ENCODE data around the gene CENATAC. TPM values are rescaled to one million over a fixed set of nuclear protein-coding genes. Genes with fewer than 3 reads are reported as not detected.

CENATAC gene
- total and polyA plus RNA-seq, 9 of the 15 experiments (the other 6 are each of a cell fraction or from before 2014, with no cell fraction given) = 2.4 to 25.5 (median 13.7) TPM

DNA sequence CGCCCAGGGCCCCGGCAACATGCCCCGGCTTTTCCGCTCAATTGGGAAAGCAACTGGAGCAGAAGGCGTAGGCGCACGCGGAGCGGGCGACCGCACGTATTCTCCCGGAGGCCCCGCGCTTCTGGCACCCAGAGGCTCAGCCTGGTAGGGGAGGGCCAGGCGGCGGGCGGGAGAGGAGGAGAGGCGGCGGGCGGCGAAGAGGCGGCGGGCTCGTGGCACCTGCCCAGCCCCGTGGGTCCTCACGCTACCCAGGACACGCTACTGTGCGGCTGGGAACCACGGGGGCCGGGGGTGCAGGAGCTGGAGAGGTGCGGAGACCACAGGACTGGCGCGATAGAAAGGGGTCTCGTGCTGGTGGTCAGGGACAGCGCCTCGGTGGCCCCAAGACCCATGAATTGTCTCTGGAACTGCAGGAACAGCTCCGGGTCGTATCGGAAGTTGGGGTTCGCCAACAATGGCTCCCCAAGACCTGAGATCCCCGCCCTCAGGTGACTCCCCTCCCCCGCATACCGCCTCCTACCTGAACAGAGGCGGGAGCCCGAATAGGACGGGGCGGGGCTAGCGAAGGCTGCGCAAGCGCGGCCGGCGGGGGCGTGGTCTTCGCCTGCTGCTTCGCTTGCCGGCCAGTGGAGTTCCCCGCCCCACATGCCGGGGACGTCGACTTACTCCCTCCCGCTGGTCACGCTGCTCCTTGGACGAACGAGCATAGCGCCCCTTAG, 32.5 kb downstream of the CENATAC start, which contains the start of gene SLC37A4 (continued):
- TF ChIP-seq, protein P1, sequence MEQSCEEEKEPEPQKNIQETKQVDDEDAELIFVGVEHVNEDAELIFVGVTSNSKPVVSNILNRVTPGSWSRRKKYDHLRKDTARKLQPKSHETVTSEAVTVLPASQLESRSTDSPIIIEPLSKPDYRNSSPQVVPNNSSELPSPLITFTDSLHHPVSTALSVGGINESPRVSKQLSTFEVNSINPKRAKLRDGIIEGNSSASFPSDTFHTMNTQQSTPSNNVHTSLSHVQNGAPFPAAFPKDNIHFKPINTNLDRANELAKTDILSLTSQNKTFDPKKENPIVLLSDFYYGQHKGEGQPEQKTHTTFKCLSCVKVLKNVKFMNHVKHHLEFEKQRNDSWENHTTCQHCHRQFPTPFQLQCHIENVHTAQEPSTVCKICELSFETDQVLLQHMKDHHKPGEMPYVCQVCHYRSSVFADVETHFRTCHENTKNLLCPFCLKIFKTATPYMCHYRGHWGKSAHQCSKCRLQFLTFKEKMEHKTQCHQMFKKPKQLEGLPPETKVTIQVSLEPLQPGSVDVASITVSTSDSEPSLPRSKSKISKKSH (CRISPR knock-in tag; IDR thresholded peaks at IDR 0.05) = no peak
- TF ChIP-seq TCF7 (IDR thresholded peaks at IDR 0.05; ENCODE audit: borderline replicate concordance) = no peak
- TF ChIP-seq, protein P2, sequence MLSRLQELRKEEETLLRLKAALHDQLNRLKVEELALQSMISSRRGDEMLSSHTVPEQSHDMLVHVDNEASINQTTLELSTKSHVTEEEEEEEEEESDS (CRISPR knock-in tag; IDR thresholded peaks at IDR 0.05) = no peak
- TF ChIP-seq, protein P3, sequence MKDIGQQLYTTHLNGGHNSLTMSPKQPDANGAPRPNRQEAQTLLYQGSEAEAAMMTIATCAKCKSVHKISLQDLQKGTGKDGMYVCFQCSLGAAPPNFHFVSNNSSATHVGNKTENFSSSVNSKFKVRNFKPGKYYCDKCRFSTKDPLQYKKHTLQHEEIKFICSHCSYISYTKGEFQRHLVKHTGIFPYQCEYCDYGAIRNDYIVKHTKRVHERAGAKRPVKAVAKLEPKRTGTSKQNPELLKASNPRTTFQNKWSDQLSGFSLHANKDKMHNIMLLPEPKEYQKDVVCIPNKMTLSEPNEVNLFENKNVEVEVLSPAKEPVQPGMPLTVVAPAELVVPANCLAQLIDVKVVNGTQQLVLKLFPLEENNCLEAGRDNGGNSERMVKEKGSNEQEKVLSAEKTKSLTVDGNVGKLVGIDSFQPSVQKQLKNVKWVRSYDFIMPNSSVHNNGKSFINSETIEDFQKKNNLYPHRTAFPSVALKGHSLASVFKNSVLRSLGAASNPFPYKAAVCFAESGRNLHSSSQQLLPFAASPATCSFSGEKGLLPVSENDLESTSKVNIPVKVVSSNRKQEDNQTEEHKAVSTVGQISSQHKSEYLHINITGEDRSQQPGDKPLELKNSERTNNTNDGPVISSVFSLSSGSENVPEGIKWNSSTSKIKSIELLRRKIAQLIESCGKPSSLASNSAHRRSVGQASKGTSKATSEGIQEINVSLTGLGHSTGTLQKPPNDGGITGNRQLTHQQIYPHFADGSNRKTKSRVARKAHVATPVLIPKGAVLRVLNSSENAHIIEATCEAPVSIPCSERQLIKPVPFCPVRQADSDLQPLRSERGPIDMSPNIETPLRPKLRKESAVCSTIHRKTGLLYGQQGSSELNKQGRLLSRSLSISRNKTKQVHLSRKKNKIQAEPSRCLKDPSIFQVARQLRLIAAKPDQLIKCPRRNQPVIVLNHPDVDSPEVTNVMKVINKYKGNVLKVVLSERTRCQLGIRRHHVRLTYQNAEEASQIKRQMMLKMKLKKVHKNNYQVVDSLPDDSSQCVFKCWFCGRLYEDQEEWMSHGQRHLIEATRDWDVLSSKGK (CRISPR knock-in tag; IDR thresholded peaks at IDR 0.05) = no peak
- TF ChIP-seq HDGF (IDR thresholded peaks at IDR 0.05) = no peak
- no peak for TF ChIP-seq STAT5A (IDR thresholded peaks at IDR 0.05; ENCODE audit: borderline replicate concordance, low read length)
- TF ChIP-seq ZNF274 (IDR thresholded peaks at IDR 0.05; ENCODE audit: borderline replicate concordance, low read depth, low read length) = no peak
- TF ChIP-seq, protein P4, sequence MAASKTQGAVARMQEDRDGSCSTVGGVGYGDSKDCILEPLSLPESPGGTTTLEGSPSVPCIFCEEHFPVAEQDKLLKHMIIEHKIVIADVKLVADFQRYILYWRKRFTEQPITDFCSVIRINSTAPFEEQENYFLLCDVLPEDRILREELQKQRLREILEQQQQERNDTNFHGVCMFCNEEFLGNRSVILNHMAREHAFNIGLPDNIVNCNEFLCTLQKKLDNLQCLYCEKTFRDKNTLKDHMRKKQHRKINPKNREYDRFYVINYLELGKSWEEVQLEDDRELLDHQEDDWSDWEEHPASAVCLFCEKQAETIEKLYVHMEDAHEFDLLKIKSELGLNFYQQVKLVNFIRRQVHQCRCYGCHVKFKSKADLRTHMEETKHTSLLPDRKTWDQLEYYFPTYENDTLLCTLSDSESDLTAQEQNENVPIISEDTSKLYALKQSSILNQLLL (CRISPR knock-in tag; IDR thresholded peaks at IDR 0.05; ENCODE audit: borderline replicate concordance) = no peak
- TF ChIP-seq MEF2D (tag; conservative IDR thresholded peaks at IDR 0.05; ENCODE audit: low read depth) = no peak
- peak; percentile 70; the same call in 1 of the 2 replicates for TF ChIP-seq CREB1 (IDR thresholded peaks at IDR 0.05)
- peak; percentile 79 for TF ChIP-seq CREB1 (CRISPR knock-in tag; IDR thresholded peaks at IDR 0.05)
- TF ChIP-seq, protein P5, sequence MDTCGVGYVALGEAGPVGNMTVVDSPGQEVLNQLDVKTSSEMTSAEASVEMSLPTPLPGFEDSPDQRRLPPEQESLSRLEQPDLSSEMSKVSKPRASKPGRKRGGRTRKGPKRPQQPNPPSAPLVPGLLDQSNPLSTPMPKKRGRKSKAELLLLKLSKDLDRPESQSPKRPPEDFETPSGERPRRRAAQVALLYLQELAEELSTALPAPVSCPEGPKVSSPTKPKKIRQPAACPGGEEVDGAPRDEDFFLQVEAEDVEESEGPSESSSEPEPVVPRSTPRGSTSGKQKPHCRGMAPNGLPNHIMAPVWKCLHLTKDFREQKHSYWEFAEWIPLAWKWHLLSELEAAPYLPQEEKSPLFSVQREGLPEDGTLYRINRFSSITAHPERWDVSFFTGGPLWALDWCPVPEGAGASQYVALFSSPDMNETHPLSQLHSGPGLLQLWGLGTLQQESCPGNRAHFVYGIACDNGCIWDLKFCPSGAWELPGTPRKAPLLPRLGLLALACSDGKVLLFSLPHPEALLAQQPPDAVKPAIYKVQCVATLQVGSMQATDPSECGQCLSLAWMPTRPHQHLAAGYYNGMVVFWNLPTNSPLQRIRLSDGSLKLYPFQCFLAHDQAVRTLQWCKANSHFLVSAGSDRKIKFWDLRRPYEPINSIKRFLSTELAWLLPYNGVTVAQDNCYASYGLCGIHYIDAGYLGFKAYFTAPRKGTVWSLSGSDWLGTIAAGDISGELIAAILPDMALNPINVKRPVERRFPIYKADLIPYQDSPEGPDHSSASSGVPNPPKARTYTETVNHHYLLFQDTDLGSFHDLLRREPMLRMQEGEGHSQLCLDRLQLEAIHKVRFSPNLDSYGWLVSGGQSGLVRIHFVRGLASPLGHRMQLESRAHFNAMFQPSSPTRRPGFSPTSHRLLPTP (IDR thresholded peaks at IDR 0.05; ENCODE audit: borderline replicate concordance, extremely low read depth, insufficient read length) = no peak
- no peak for TF ChIP-seq FOXJ3 (CRISPR knock-in tag; IDR thresholded peaks at IDR 0.05)
- TF ChIP-seq E2F3 (CRISPR knock-in tag; IDR thresholded peaks at IDR 0.05) = no peak
- TF ChIP-seq ZNF586 (CRISPR knock-in tag; conservative IDR thresholded peaks at IDR 0.05) = no peak
- no peak for TF ChIP-seq MEF2A (IDR thresholded peaks at IDR 0.05; ENCODE audit: control insufficient read depth, low read depth, low read length)
